HUES48 (cell line): ENCODE results near the gene CARNS1.

Source experiments
- H3K27ac ChIP-seq: one replicate; pipeline ENCODE4 v1.7.0; 2013; ENCODE audit warnings: low read depth, low read length, inconsistent platforms
- H3K27me3 ChIP-seq: 2 replicates; pipeline ENCODE4 v1.6.1; 2013; ENCODE audit warnings: mild to moderate bottlenecking, low read length; ENCODE audit not compliant: control insufficient read depth, insufficient read depth
- H3K36me3 ChIP-seq: 2 replicates; pipeline ENCODE4 v1.6.1; 2013; ENCODE audit warnings: low read length; ENCODE audit not compliant: control insufficient read depth, insufficient read depth
- H3K4me1 ChIP-seq: 2 replicates; pipeline ENCODE4 v1.6.1; 2013; ENCODE audit warnings: mild to moderate bottlenecking, low read length; ENCODE audit not compliant: control insufficient read depth, insufficient read depth
- H3K4me3 ChIP-seq: 2 replicates; pipeline ENCODE4 v1.5.1; 2013; ENCODE audit warnings: mild to moderate bottlenecking, low read depth, low read length
- H3K9ac ChIP-seq: 2 replicates; pipeline ENCODE4 v1.6.1; 2013; ENCODE audit warnings: mild to moderate bottlenecking, low read depth, low read length, moderate library complexity
- H3K9me3 ChIP-seq: 2 replicates; pipeline ENCODE4 v1.6.1; 2013; ENCODE audit warnings: low read length; ENCODE audit not compliant: control insufficient read depth, insufficient read depth

Gene CARNS1

DNA sequence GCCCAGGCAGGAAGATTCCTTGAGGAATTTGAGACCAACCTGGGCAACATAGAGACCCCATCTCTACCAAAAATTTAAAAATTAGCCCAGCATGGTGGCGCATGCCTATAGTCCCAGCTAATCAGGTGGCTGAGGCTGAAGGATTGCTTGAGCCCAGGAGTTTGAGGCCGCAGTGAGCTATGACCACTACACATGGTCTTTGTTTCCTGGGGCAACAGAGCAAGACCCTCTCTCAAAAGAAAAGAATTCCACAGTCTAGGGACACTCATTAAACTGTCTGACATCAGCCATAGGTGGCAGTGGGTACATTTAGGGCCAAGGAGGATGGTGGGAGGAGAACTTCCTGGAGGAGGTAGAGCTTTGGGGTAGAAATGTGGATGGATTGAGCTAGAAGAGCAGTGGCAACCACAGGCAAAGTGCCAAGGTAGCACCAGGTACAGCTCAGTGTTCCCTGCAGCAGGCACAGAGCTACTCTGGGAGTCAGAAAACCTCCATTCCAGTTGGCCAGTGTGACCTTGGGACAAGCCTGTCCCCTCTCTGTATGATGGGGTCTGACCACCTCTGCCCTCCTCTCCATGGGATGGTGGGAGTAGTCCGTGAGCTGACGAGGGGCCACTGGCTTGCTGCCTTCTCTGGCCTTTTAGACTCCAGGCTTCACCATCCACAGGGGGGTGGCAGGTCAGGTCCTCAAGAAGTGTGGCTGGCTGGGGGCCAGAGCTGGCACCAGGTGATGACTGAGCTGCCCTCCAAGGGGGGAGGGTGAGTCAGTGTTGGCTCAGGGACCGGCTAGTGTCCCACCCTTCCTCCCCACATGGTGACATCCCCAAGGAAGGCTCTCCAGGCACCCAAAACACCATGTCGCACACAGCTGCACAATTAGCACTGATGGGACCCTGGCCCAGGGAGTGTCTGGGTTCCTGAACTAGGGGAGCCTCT lies 38.3 kb upstream of the CARNS1 start:
- Histone ChIP-seq H3K9me3 (no peaks in the 10 kb centered on the region), H3K9ac (no peak overlapping the region), H3K4me3 (no peak overlapping the region), H3K4me1 (peaks cover 19% of the 10 kb centered on the region), H3K27ac (no peak overlapping the region), H3K36me3 (no peaks in the 10 kb centered on the region), H3K27me3 (peaks cover 36% of the 10 kb centered on the region)

DNA sequence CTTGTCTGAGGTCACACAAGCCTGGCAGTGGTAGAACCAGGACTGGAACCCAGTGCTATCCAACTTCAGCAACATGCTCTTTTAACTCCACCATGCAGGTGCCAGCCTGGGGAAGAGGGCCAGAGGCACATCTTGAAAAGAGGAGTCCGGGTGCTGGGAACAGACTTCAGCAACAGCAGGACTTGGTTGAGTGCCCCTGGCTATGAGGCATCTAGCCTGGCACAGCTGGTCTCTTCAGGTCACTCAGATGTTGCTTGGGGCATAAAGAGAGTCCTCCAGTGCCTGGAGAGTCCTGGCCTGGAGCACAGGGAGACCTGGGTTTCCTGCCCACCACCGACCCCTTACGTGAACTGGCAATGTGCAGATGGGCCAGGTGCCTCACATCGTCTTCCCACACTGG lies 36.9 kb upstream of the CARNS1 start:
- Histone ChIP-seq H3K9ac (no peak overlapping the region), H3K4me1 (peaks cover 21% of the 10 kb centered on the region), H3K9me3 (no peaks in the 10 kb centered on the region), H3K4me3 (no peak overlapping the region), H3K27ac (no peak overlapping the region), H3K36me3 (no peaks in the 10 kb centered on the region), H3K27me3 (peaks cover 33% of the 10 kb centered on the region)

DNA sequence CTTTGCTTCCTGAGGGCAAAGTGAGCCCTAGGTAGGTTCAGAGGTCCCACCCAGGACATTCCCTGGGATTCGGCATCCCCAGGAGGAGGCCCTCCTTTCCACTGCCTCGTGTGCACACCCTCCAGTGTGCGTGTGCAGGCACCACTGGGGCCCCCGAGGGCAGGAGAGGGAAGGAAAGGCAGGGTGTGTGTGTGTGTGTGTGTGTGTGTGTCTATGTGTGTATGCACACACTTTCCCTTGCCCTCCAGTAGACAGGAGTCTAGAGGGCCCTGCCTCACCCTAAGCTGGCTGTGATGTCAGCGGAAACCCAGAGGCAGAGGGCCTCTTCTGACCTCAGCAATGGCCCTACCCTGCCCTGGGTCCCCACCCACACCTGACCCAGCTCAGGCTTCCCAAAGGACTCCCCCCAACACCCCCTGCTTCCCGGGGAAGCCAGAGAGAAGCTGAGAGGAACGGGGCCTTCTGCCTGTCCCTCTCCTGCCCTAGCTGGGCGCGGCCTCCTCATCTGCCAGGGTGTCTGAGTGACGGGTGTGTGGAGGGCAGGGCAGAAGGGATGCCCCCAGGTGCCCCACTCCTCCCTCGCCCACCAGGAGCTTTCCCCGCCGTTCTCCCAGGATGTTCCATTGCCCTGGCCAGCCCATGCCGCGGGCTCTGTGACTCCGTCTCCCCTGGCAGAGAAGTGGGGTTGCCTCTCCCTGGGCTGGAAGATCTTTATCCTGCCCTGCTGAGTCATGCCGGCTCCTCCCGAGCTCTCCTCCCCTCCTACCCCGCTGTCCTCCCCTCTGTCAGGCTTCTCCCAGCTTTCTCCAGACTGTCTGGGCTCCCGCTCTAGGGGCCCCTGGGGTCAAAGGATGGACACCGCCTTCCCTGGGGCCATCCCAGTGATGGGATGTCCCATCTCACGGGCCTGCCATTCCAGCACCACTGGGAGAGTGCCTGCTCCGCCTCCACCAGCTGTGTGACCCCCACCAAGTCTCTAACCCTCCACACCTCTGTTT lies 36.1 kb upstream of the CARNS1 start:
- Histone ChIP-seq H3K4me3 (no peak overlapping the region), H3K36me3 (no peaks in the 10 kb centered on the region), H3K27ac (no peak overlapping the region), H3K27me3 (peaks cover 31% of the 10 kb centered on the region), H3K9me3 (no peaks in the 10 kb centered on the region), H3K4me1 (peaks cover 19% of the 10 kb centered on the region), H3K9ac (no peak overlapping the region)

DNA sequence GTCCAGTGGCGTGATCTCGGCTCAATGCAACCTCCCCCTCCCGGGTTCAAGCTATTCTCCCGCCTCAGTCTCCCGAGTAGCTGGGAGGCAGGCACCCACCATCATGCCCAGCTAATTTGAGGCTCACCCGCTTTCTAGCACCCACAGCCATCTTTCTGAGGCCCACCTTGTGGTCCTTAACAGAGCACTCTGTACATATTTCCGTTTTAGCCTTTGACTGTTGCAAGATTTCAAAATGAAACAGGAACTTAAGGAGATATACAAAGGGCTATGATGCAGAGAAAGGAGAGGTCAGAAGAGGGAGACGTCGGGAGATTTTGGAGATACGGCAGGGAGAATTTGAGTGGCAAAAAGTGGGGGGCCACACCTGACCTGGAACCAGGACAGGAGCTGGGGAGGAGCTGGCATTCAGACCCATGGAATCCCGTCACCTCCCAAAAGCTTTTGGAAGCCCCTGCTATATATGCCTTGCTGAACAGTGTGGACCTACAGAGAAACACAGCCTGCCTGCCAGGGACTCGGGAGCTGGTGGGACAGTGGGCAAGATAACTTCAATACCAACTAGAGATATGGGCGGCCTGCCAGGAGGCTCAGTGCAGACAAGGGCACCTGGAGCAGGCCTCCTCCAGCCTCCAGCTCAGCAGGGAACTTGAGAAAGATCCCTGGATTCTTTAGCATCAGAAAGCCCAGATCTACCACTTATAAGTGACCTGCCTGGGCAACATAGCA lies 34.1 kb upstream of the CARNS1 start:
- H3K9ac ChIP-seq = no peak overlapping the region
- no peak overlapping the region for H3K27ac ChIP-seq
- H3K4me3 ChIP-seq = no peak overlapping the region

DNA sequence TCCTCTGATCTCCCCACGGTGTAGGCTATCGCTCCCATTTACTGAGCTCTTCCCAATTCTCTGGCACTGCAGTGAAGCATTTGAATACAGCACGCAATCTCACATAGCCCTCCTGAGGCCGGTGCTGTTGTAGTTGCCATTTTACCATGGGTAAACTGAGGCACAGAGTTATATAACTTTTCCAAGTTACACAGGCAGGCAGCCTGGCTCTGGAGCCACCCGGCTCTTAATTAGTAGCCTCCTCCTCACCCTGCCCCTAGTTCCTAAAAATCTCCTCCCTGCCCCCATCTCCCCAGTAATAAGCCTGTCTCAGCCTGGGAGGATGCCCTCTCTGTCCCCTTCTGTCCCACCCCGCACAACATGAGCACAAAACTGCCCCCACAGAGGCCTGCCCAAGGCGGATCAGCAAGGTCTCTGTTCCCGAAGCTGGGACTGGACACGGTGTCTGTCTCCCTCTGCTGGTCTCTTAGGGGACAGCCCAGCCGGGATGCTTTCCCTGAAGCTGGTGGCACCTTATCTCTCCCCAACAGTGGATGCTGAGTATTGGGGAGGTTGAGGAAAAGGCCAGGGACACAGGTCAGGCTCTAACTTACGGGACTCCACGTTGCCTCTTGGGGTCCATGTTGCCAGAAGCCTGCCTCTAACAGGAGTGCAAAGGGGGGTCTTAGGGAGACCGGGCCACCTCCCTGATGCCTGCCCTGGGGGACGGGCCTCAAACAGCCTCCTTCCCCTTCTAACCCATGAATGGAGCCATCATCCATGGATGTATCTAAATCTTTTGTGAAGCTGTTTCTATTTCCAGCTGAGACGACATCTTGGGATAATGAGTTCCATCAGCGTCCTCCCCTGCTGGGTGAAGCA lies 33.0 kb upstream of the CARNS1 start:
- peaks cover 12% of the 10 kb centered on the region for H3K4me1 ChIP-seq
- no peak overlapping the region for H3K9ac ChIP-seq
- H3K9me3 ChIP-seq = no peaks in the 10 kb centered on the region
- no peak overlapping the region for H3K27ac ChIP-seq
- no peak overlapping the region for H3K4me3 ChIP-seq
- H3K27me3 ChIP-seq = peaks cover 1% of the 10 kb centered on the region
- H3K36me3 ChIP-seq = no peaks in the 10 kb centered on the region

More for the DNA sequence above, 34.1 kb upstream of the CARNS1 start:
- Histone ChIP-seq H3K36me3 (no peaks in the 10 kb centered on the region), H3K27me3 (peaks cover 12% of the 10 kb centered on the region), H3K9me3 (no peaks in the 10 kb centered on the region), H3K4me1 (peaks cover 6% of the 10 kb centered on the region)

DNA sequence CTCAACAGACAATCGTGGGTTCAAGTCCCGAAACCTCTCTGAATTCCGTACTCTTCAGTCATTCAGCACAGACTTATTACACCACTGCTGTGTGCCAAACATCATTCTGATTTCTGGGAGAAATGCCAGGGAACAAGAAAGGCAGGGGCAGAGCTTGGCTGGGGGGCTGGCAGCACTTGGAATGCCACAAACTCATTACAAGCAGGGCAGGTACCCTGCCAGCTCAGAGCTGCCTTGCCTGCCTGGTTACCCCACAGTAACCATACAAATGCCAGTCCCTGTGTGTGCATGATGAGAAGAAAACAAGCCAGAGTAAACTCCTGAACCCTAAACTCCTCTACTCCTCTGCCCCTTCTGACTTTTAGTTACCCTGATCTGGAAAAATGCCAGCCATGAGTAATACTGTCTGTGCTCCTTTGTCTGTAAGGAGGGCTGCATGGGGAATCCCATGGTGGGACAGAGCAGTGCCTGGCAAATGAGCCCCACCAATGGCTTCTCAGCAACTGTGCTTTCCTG lies 30.6 kb upstream of the CARNS1 start:
- H3K4me1 ChIP-seq = peaks cover 14% of the 10 kb centered on the region

DNA sequence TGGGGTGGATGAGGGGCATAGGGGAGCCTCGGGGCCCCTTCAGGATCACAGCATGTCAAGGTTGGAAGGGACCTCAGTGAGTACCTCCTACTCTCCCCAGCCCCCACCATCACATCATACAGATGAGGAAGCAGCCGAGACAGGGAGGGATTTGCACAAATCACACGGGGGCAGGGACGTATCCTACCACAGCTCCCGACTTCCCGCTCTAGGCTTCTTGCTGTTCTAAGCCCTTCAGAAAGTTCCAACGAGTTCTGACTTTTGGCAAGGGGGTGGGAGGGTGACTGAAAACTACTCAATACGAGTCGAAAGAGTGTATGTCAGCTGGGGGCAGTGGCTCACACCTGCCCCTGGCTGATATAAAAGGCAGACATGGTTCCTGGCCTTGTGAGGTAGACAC lies 28.4 kb upstream of the CARNS1 start:
- H3K36me3 ChIP-seq = no peaks in the 10 kb centered on the region
- H3K27ac ChIP-seq = no peak overlapping the region
- H3K27me3 ChIP-seq = no peaks in the 10 kb centered on the region
- peaks cover 14% of the 10 kb centered on the region for H3K4me1 ChIP-seq
- H3K4me3 ChIP-seq = no peak overlapping the region
- H3K9me3 ChIP-seq = no peaks in the 10 kb centered on the region
- H3K9ac ChIP-seq = no peak overlapping the region

More for the DNA sequence above, 30.6 kb upstream of the CARNS1 start:
- H3K27ac ChIP-seq = no peak overlapping the region
- H3K9me3 ChIP-seq = no peaks in the 10 kb centered on the region
- H3K4me3 ChIP-seq = no peak overlapping the region
- H3K36me3 ChIP-seq = no peaks in the 10 kb centered on the region
- H3K27me3 ChIP-seq = no peaks in the 10 kb centered on the region
- no peak overlapping the region for H3K9ac ChIP-seq

DNA sequence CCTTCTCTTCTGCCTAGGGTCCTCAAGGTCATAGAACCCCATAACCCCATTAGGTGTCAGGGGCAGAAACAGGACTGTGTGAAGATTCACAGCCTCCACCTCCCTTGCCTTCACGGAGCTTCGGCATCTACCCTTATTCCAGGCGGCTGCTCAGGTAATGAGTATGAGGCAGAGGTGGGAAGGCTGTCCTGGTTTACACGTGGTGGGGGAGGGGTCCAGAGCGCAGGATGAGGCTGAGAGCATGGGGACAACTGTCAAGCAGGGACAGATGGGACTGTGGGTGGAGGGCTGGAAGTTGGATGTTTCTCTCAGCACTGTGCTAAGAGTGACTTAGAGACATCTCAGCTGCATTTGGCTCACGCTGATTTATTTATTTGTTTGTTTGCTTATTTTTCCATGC lies 28.0 kb upstream of the CARNS1 start:
- Histone ChIP-seq H3K9ac (no peak overlapping the region), H3K9me3 (no peaks in the 10 kb centered on the region), H3K4me1 (peaks cover 14% of the 10 kb centered on the region), H3K27me3 (no peaks in the 10 kb centered on the region), H3K36me3 (no peaks in the 10 kb centered on the region), H3K4me3 (no peak overlapping the region), H3K27ac (no peak overlapping the region)

DNA sequence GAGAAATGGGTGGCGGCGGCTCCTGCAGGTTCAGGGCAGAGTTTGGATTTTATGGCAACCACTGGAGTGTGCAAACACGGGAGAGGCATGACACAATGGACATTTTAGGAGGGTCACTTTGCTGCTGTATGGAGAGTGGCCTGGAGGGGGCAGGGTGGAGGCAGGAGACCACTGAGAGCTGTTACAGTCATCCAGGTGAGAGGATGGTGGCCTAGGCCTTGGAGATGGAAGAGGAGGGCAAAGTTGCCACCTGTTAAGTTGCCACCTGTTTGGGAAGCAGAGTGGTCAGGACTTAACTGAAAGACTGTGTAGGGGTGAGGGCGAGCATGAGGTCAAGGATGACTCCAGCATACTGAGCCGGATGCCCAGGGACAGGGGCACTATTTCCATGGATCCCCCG lies 26.0 kb upstream of the CARNS1 start:
- no peak overlapping the region for H3K27ac ChIP-seq
- peaks cover 10% of the 10 kb centered on the region for H3K36me3 ChIP-seq
- H3K4me3 ChIP-seq = no peak overlapping the region
- no peaks in the 10 kb centered on the region for H3K9me3 ChIP-seq
- no peaks in the 10 kb centered on the region for H3K27me3 ChIP-seq
- no peak overlapping the region for H3K9ac ChIP-seq
- H3K4me1 ChIP-seq = peaks cover 16% of the 10 kb centered on the region

DNA sequence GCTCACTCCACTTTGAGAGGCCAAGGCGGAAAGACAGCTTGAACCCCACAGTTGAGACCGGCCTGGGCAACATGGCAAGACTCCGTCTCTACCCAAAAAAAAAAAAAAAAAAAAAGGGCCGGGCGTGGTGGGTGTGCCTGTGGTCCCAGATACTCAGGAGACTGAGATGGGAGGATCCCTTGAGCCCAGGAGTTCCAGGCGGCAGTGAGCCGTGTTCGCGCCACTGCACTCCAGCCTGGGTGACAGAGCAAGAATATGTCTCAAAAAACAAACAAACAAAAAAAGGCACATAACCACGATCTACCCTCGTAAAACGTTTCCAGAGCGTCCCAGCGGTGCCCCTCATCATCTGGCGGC lies 24.6 kb upstream of the CARNS1 start:
- Histone ChIP-seq H3K9ac (peak overlapping the region; percentile 86), H3K36me3 (peaks cover 20% of the 10 kb centered on the region), H3K9me3 (no peaks in the 10 kb centered on the region), H3K27me3 (no peaks in the 10 kb centered on the region), H3K4me3 (peak overlapping the region; percentile 88), H3K27ac (peak overlapping the region; percentile 68), H3K4me1 (peaks cover 16% of the 10 kb centered on the region)
